ENCODE measurements around the gene GDI2. TPM values are rescaled to one million over a fixed set of nuclear protein-coding genes. Genes with fewer than 3 reads are reported as not detected.

The GDI2 gene
- total RNA-seq, 1 experiment from 2014 or later = 200 TPM

- no peaks in the 10 kb centered on the region for H3K27me3 Mint-ChIP-seq (ENCODE audit: insufficient read depth, unreplicated experiment)
- no peaks in the 10 kb centered on the region for H3K9me3 Mint-ChIP-seq (ENCODE audit: unreplicated experiment)
- intact Hi-C loops (cut with micrococcal nuclease) = no loop called here
- ChIA-PET CTCF (no interaction called here), POLR2A (no interaction called here)
- no peak overlapping the region for H3K4me3 Mint-ChIP-seq (ENCODE audit: unreplicated experiment)
- no peaks in the 10 kb centered on the region for H3K4me1 Mint-ChIP-seq (ENCODE audit: insufficient read depth, unreplicated experiment)
- no TSS peak for BruUV-seq (replicated peaks)
- H3K27ac Mint-ChIP-seq (ENCODE audit: low read depth, unreplicated experiment) = no peak overlapping the region
- TF ChIP-seq, protein P1, sequence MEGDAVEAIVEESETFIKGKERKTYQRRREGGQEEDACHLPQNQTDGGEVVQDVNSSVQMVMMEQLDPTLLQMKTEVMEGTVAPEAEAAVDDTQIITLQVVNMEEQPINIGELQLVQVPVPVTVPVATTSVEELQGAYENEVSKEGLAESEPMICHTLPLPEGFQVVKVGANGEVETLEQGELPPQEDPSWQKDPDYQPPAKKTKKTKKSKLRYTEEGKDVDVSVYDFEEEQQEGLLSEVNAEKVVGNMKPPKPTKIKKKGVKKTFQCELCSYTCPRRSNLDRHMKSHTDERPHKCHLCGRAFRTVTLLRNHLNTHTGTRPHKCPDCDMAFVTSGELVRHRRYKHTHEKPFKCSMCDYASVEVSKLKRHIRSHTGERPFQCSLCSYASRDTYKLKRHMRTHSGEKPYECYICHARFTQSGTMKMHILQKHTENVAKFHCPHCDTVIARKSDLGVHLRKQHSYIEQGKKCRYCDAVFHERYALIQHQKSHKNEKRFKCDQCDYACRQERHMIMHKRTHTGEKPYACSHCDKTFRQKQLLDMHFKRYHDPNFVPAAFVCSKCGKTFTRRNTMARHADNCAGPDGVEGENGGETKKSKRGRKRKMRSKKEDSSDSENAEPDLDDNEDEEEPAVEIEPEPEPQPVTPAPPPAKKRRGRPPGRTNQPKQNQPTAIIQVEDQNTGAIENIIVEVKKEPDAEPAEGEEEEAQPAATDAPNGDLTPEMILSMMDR (IDR thresholded peaks at IDR 0.05; ENCODE audit: unreplicated experiment) = no peak
- no peaks in the 10 kb centered on the region for H3K36me3 Mint-ChIP-seq (ENCODE audit: insufficient read depth, unreplicated experiment)
- no peak for DNase-seq (ENCODE audit: unreplicated experiment)
These were observed 19.7 kb upstream of the GDI2 start for GRCh38 chr10:5832946-5833345.

DNA sequence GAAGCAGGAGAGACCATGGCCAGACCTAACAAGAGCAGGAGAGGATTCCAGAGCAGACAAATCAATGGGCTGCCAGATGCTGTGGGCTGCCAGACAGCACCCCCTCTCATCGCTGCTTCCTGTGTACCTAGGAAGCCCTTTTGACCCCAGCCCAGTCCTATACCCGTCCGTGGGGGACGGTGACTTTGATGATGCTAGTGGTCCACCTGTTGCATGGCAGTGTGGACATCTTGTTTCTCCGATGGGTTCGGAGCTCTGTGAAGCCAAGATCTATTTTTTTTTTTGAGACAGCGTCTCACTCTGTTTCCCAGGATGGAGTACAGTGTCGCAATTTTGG, 18.2 kb upstream of the GDI2 start:
- Mint-ChIP-seq H3K9me3 (ENCODE audit: unreplicated experiment) (no peaks in the 10 kb centered on the region), H3K36me3 (ENCODE audit: insufficient read depth, unreplicated experiment) (no peaks in the 10 kb centered on the region), H3K27ac (ENCODE audit: low read depth, unreplicated experiment) (no peak overlapping the region), H3K4me3 (ENCODE audit: unreplicated experiment) (no peak overlapping the region), H3K27me3 (ENCODE audit: insufficient read depth, unreplicated experiment) (no peaks in the 10 kb centered on the region), H3K4me1 (ENCODE audit: insufficient read depth, unreplicated experiment) (no peaks in the 10 kb centered on the region)
- ChIA-PET CTCF (interaction anchor here (0.6 kb wide), 2 partner anchors 13 to 401 kb away, joined by 3 to 6 read pairs; no protein-coding TSS in a partner anchor), POLR2A (no interaction called here)
- no TSS peak for BruUV-seq (replicated peaks)
- DNase-seq (ENCODE audit: unreplicated experiment) = no peak
- TF ChIP-seq, protein P1 (IDR thresholded peaks at IDR 0.05; ENCODE audit: unreplicated experiment) = no peak
- intact Hi-C loops (cut with micrococcal nuclease) = no loop called here

GRCh38 chr10:5830629-5831445, 17.6 kb upstream of the GDI2 start:
- intact Hi-C loops (cut with micrococcal nuclease) = no loop called here
- H3K27me3 Mint-ChIP-seq (ENCODE audit: insufficient read depth, unreplicated experiment) = no peaks in the 10 kb centered on the region
- H3K9me3 Mint-ChIP-seq (ENCODE audit: unreplicated experiment) = no peaks in the 10 kb centered on the region
- no peak overlapping the region for H3K27ac Mint-ChIP-seq (ENCODE audit: low read depth, unreplicated experiment)
- TF ChIP-seq, protein P1 (IDR thresholded peaks at IDR 0.05; ENCODE audit: unreplicated experiment) = no peak
- no peak for DNase-seq (ENCODE audit: unreplicated experiment)
- ChIA-PET CTCF (interaction anchor here (0.6 kb wide), 2 partner anchors 14 to 400 kb away, joined by 3 to 6 read pairs; no protein-coding TSS in a partner anchor), POLR2A (interaction anchor here (0.7 to 1.1 kb wide), 2 partner anchors 28 to 148 kb away, joined by 4 to 5 read pairs; no protein-coding TSS in a partner anchor)
- BruUV-seq (replicated peaks) = no TSS peak
- no peak overlapping the region for H3K4me3 Mint-ChIP-seq (ENCODE audit: unreplicated experiment)
- H3K4me1 Mint-ChIP-seq (ENCODE audit: insufficient read depth, unreplicated experiment) = no peaks in the 10 kb centered on the region
- H3K36me3 Mint-ChIP-seq (ENCODE audit: insufficient read depth, unreplicated experiment) = no peaks in the 10 kb centered on the region

- no TSS peak for BruUV-seq (replicated peaks)
- CTCF ChIA-PET = no interaction called here
- DNase-seq (ENCODE audit: unreplicated experiment) = no peak
- Mint-ChIP-seq H3K27ac (ENCODE audit: low read depth, unreplicated experiment) (no peak overlapping the region), H3K4me1 (ENCODE audit: insufficient read depth, unreplicated experiment) (no peaks in the 10 kb centered on the region), H3K9me3 (ENCODE audit: unreplicated experiment) (no peaks in the 10 kb centered on the region), H3K4me3 (ENCODE audit: unreplicated experiment) (no peak overlapping the region), H3K27me3 (ENCODE audit: insufficient read depth, unreplicated experiment) (no peaks in the 10 kb centered on the region), H3K36me3 (ENCODE audit: insufficient read depth, unreplicated experiment) (no peaks in the 10 kb centered on the region)
- POLR2A ChIA-PET = no interaction called here
- intact Hi-C loops (cut with micrococcal nuclease) = no loop called here
- TF ChIP-seq, protein P1 (IDR thresholded peaks at IDR 0.05; ENCODE audit: unreplicated experiment) = no peak
These were observed 16.0 kb upstream of the GDI2 start for GRCh38 chr10:5829267-5829666.
